BE2C (cell line): Measurements from ENCODE around the gene C3orf52.

Source experiments
- DNase-seq: peaks from one replicate; pipeline ENCODE4 v3.0.0-alpha.2; 2020
- H3K27me3 ChIP-seq: fragments of 250-450 bp; sonication (Bioruptor Pico); 2 replicates; pipeline ENCODE4 v1.5.1; 2020; ENCODE audit warnings: mild to moderate bottlenecking
- H3K36me3 ChIP-seq: fragments of 250-450 bp; sonication (Bioruptor Pico); 2 replicates; pipeline ENCODE4 v1.5.1; 2020; ENCODE audit warnings: mild to moderate bottlenecking
- H3K4me1 ChIP-seq: fragments of 250-450 bp; sonication (Bioruptor Pico); 2 replicates; pipeline ENCODE4 v1.5.1; 2020
- H3K4me3 ChIP-seq: 2 replicates; pipeline ENCODE4 v1.5.1; 2011; ENCODE audit warnings: low read depth, low read length
- H3K9me3 ChIP-seq: fragments of 250-450 bp; sonication (Bioruptor Pico); 2 replicates; pipeline ENCODE4 v1.5.1; 2020
- CTCF ChIP-seq: IDR thresholded peaks from 2 replicates; pipeline ENCODE4 v1.5.1; 2012; ENCODE audit warnings: mild to moderate bottlenecking, low read depth, low read length

The C3orf52 gene

DNA sequence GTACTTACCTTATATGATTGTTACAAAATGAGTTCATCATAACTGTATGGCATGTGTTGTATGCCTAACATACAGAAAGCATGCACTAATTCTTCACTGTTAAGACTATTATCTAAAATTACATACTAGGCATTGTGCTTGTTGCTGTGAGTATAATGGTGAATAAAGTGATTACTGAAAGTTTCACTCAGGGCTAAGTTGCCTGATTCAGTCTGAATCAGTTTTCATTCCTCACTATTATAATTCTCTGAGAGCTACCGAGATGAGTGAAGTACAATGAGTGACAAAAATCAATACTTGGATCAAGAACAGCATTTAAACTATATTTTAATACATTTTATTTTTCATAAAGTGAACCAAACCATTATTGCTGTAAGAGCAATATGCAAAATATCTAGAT is 54.4 kb downstream of the C3orf52 start:
- Histone ChIP-seq H3K36me3 (no peaks in the 10 kb centered on the region), H3K4me3 (no peak overlapping the region), H3K9me3 (no peaks in the 10 kb centered on the region), H3K4me1 (peaks cover under 1% of the 10 kb centered on the region), H3K27me3 (no peaks in the 10 kb centered on the region; the same call in 1 of the 2 replicates)
- no peak for TF ChIP-seq CTCF
- no peak for DNase-seq

GRCh38 chr3:112141293-112141692 is 55.1 kb downstream of the C3orf52 start:
- no peak for TF ChIP-seq CTCF
- DNase-seq: no peak
- Histone ChIP-seq H3K27me3 (no peaks in the 10 kb centered on the region; the same call in 1 of the 2 replicates), H3K9me3 (no peaks in the 10 kb centered on the region), H3K4me1 (no peaks in the 10 kb centered on the region), H3K36me3 (no peaks in the 10 kb centered on the region), H3K4me3 (no peak overlapping the region)

DNA sequence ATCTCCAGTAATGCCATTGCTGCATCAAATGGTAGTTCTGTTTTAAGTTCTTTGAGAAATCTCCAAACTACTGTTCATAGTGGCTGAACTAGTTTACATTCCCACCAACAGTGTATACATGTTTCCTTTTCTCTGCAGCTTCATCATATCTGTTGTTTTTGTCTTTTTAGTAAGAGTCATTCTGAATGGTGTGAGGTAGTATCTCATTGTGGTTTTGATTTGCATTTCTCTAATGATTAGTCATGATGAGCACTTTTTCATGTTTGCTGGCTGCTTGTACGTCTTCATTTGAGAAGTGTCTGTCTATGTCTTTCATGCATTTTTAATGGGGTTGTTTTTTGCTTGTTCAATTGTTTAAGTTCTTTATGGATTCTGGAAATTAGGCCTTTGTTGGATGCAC is 57.1 kb downstream of the C3orf52 start:
- Histone ChIP-seq H3K4me3 (no peak overlapping the region), H3K4me1 (no peaks in the 10 kb centered on the region), H3K36me3 (no peaks in the 10 kb centered on the region), H3K9me3 (no peaks in the 10 kb centered on the region), H3K27me3 (no peaks in the 10 kb centered on the region; the same call in 1 of the 2 replicates)
- TF ChIP-seq CTCF: no peak
- DNase-seq: no peak

DNA sequence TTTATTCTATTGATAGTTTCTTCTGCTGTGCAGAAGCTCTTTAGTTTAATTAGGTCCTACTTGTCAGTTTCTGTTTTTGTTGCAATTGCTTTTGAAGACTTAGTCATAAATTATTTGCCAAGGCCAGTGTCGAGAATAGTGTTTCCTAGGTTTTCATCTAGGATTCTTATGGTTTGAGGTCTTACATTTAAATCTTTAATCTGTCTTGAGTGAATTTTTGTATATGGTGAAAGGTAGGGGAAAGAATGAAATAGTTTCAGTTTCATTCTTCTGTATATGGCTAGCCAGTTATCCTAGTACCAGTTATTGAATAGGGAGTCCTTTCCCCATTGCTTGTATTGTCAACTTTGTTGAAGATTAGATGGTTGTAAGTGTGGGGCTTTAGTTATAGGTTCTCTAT is 57.5 kb downstream of the C3orf52 start:
- Histone ChIP-seq H3K4me1 (no peaks in the 10 kb centered on the region), H3K36me3 (no peaks in the 10 kb centered on the region), H3K9me3 (no peaks in the 10 kb centered on the region), H3K4me3 (no peak overlapping the region), H3K27me3 (no peaks in the 10 kb centered on the region; the same call in 1 of the 2 replicates)
- DNase-seq: no peak
- TF ChIP-seq CTCF: no peak

DNA sequence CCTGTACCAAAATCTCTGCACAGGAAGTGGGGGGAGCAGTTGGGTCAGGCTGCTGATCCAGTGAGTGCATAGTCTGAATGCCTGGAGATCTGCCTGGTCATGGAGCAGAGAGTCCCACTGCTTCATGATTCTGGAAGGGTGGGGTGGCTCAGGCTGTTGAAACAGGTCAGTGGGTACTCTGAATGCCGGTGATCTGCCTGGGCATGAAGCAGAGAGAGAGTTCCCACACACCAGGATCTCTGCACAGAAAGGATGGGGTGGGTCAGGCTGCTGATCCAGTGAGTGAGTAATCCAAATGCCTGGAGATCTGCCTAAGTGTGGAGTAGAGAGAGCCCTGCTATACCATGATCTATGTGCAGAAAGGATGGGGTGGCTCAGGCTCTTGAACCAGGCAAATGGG is 62.9 kb downstream of the C3orf52 start:
- H3K4me3 ChIP-seq: no peak overlapping the region
- no peak for TF ChIP-seq CTCF
- no peaks in the 10 kb centered on the region for H3K36me3 ChIP-seq
- H3K4me1 ChIP-seq: no peaks in the 10 kb centered on the region
- DNase-seq: no peak
- H3K9me3 ChIP-seq: no peaks in the 10 kb centered on the region
- no peaks in the 10 kb centered on the region; the same call in none of the 2 replicates for H3K27me3 ChIP-seq

DNA sequence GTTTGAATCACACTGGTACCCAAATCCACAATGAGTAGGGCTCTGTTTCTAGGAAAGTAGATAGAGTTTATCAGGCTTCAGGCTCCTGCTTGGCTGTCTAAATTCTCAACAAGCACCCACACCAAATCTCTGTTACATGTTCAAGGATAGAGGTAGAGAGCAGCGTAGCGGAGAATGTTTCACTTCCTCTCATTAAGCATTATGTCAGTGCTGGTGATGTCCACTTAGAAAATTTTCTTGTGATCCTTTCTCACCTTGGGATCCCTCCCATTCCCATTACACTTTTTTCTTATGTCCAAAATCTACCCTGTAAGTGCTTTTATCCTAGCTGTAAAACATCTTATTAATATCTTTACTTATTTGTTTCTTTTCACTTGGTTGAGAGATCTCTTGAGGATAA is 81.6 kb downstream of the C3orf52 start:
- H3K27me3 ChIP-seq: no peaks in the 10 kb centered on the region
- no peaks in the 10 kb centered on the region for H3K4me1 ChIP-seq
- H3K36me3 ChIP-seq: no peaks in the 10 kb centered on the region
- no peak for TF ChIP-seq CTCF
- DNase-seq: no peak
- no peak overlapping the region for H3K4me3 ChIP-seq
- no peaks in the 10 kb centered on the region for H3K9me3 ChIP-seq
